Measurements from ENCODE around the gene SUDS3. TPM values are rescaled to one million over a fixed set of nuclear protein-coding genes. Genes with fewer than 3 reads are reported as not detected.

The SUDS3 gene
- 50.7 and 64.8 TPM in 2 replicates for total RNA-seq (2021)
- percentile 88 among the genes with signal in this experiment for Bru-seq, nascent RNA
- percentile 95 among the genes with signal in this experiment for BruChase-seq, experiment 1, labeled RNA remaining after a 2-hour chase
- BruChase-seq, experiment 2, labeled RNA remaining after a 6-hour chase = percentile 92 among the genes with signal in this experiment
- long read RNA-seq, full-length matches to known transcripts = 64 of 83 reads
- long read RNA-seq, partial matches to known transcripts = 0 of 83 reads
- long read RNA-seq, other reads (novel, unspliced or antisense) = 19 of 83 reads

- DNase-seq = peak; percentile 51 to 88
- Histone ChIP-seq H3K27me3 (ENCODE audit: insufficient read depth, low read depth) (no peaks in the 10 kb centered on the region), H3K4me3 (peak within 1 kb of the TSS; percentile 97), H3K4me2 (peak within 1 kb of the TSS; percentile 85), H2AFZ (peak within 1 kb of the TSS; percentile 91), H3K4me1 (replicated peaks; ENCODE audit: insufficient read depth) (peaks cover 22% of the 10 kb centered on the region), H3F3A (ENCODE audit: insufficient read depth, low read depth) (peaks cover 10% of the 10 kb centered on the region), H3K9me3 (ENCODE audit: insufficient read depth, low read depth) (no peaks in the 10 kb centered on the region), H4K20me1 (ENCODE audit: insufficient read depth) (peaks cover 26% of the 10 kb centered on the region), H3K9me2 (ENCODE audit: insufficient read depth) (no peaks in the 10 kb centered on the region), H3K27ac (peak within 1 kb of the TSS; percentile 93), H3K79me2 (ENCODE audit: low read depth) (peaks cover 60% of the 10 kb centered on the region), H3K36me3 (ENCODE audit: low read depth) (peaks cover 9% of the 10 kb centered on the region; the same call in 1 of the 2 replicates)
- BruUV-seq (replicated peaks) = no TSS peak
- TF ChIP-seq EZH2 (IDR thresholded peaks at IDR 0.05; ENCODE audit: low read depth) (no peak), CTCF (conservative IDR thresholded peaks at IDR 0.05) (peak; percentile 96)
- intact Hi-C loops (cut with micrococcal nuclease; ENCODE audit: unreplicated experiment) = loop anchor here (1.0 kb wide), 4 partner anchors 194 to 314 kb away; no protein-coding TSS in a partner anchor
- ChIA-PET CTCF (interaction anchor here (0.6 to 1.9 kb wide), 6 partner anchors 69 to 255 kb away, joined by 4 to 15 read pairs (median 8); no protein-coding TSS in a partner anchor), POLR2A (ENCODE audit: unreplicated experiment) (interaction anchor here (0.5 to 0.7 kb wide), 3 partner anchors 47 to 201 kb away, joined by 4 to 7 read pairs (median 6); no protein-coding TSS in a partner anchor)
Observed at GRCh38 chr12:118376089-118377020, at the start of gene SUDS3. Gene SUDS3 (plus strand): TSS chr12:118376555. CDS start chr12:118376692, 137 bp downstream.

- intact Hi-C loops (cut with micrococcal nuclease; ENCODE audit: unreplicated experiment) = no loop called here
- H4K20me1 ChIP-seq (ENCODE audit: insufficient read depth) = no peaks in the 10 kb centered on the region
- no peak overlapping the region for H3K4me3 ChIP-seq
- BruUV-seq (replicated peaks) = no TSS peak
- peaks cover 5% of the 10 kb centered on the region; the same call in 1 of the 2 replicates for H3F3A ChIP-seq (ENCODE audit: insufficient read depth, low read depth)
- H2AFZ ChIP-seq = no peak overlapping the region
- no peak overlapping the region for H3K4me2 ChIP-seq
- H3K36me3 ChIP-seq (ENCODE audit: low read depth) = no peaks in the 10 kb centered on the region
- no peaks in the 10 kb centered on the region for H3K27me3 ChIP-seq (ENCODE audit: insufficient read depth, low read depth)
- TF ChIP-seq CTCF (conservative IDR thresholded peaks at IDR 0.05) (no peak), EZH2 (IDR thresholded peaks at IDR 0.05; ENCODE audit: low read depth) (no peak)
- DNase-seq = no peak
- no peaks in the 10 kb centered on the region; the same call in 1 of the 2 replicates for H3K4me1 ChIP-seq (replicated peaks; ENCODE audit: insufficient read depth)
- peaks cover 13% of the 10 kb centered on the region; the same call in 1 of the 2 replicates for H3K79me2 ChIP-seq (ENCODE audit: low read depth)
- no peaks in the 10 kb centered on the region for H3K9me2 ChIP-seq (ENCODE audit: insufficient read depth)
- no peaks in the 10 kb centered on the region for H3K9me3 ChIP-seq (ENCODE audit: insufficient read depth, low read depth)
- CTCF ChIA-PET = no interaction called here
- POLR2A ChIA-PET (ENCODE audit: unreplicated experiment) = no interaction called here
- no peak overlapping the region for H3K27ac ChIP-seq
Observed at GRCh38 chr12:118326991-118327390, 49.4 kb upstream of the SUDS3 start.

GRCh38 chr12:118327391-118327790 is 49.0 kb upstream of the SUDS3 start:
- BruUV-seq (replicated peaks) = no TSS peak
- H4K20me1 ChIP-seq (ENCODE audit: insufficient read depth) = no peaks in the 10 kb centered on the region
- H3K4me1 ChIP-seq (replicated peaks; ENCODE audit: insufficient read depth) = no peaks in the 10 kb centered on the region; the same call in 1 of the 2 replicates
- H3K4me2 ChIP-seq = no peak overlapping the region
- peaks cover 5% of the 10 kb centered on the region; the same call in 1 of the 2 replicates for H3F3A ChIP-seq (ENCODE audit: insufficient read depth, low read depth)
- H3K27me3 ChIP-seq (ENCODE audit: insufficient read depth, low read depth) = no peaks in the 10 kb centered on the region
- no peaks in the 10 kb centered on the region for H3K9me3 ChIP-seq (ENCODE audit: insufficient read depth, low read depth)
- no peaks in the 10 kb centered on the region for H3K9me2 ChIP-seq (ENCODE audit: insufficient read depth)
- H3K4me3 ChIP-seq = no peak overlapping the region
- ChIA-PET POLR2A (ENCODE audit: unreplicated experiment) (no interaction called here), CTCF (no interaction called here)
- peaks cover 13% of the 10 kb centered on the region; the same call in 1 of the 2 replicates for H3K79me2 ChIP-seq (ENCODE audit: low read depth)
- no peak for TF ChIP-seq EZH2 (IDR thresholded peaks at IDR 0.05; ENCODE audit: low read depth)
- TF ChIP-seq CTCF (conservative IDR thresholded peaks at IDR 0.05) = no peak
- no peak overlapping the region for H2AFZ ChIP-seq
- no peak overlapping the region for H3K27ac ChIP-seq
- no peaks in the 10 kb centered on the region for H3K36me3 ChIP-seq (ENCODE audit: low read depth)
- intact Hi-C loops (cut with micrococcal nuclease; ENCODE audit: unreplicated experiment) = no loop called here
- no peak for DNase-seq

All from PC-9 (cell line).